GM23338 (cell line): ENCODE measurements around the gene UBASH3B. TPM values are rescaled to one million over a fixed set of nuclear protein-coding genes. Genes with fewer than 3 reads are reported as not detected.

Experiments
- ATAC-seq: fragments of 200-7000 bp; cut with Tn5 transposase; 3 replicates; pipeline ENCODE4 v1.9.1; 2020
- DNase-seq: peaks from one replicate; pipeline ENCODE4 v3.0.0-alpha.2; 2015; ENCODE audit warnings: low spot score
- H2AFZ ChIP-seq: fragments of 200-600 bp; sonication (generic); 2 replicates; pipeline ENCODE4 v1.8.0; 2016; ENCODE audit warnings: antibody characterized with exemption, mild to moderate bottlenecking, moderate library complexity
- H3F3A ChIP-seq: fragments of 200-600 bp; sonication (generic); replicated peaks from 2 replicates; pipeline ENCODE4 v1.8.0; 2017; ENCODE audit warnings: antibody characterized with exemption, mixed run types, low read depth
- H3K27ac ChIP-seq: fragments of 200-600 bp; sonication (generic); 2 replicates; pipeline ENCODE4 v1.6.1; 2016; ENCODE audit warnings: low read depth
- H3K27me3 ChIP-seq: fragments of 200-600 bp; sonication (generic); 2 replicates; pipeline ENCODE4 v1.8.0; 2016; ENCODE audit warnings: mild to moderate bottlenecking, mixed run types, moderate library complexity; ENCODE audit not compliant: insufficient read depth
- H3K36me3 ChIP-seq: fragments of 200-600 bp; sonication (generic); 2 replicates; pipeline ENCODE4 v1.8.0; 2016; ENCODE audit warnings: mild to moderate bottlenecking; ENCODE audit not compliant: insufficient read depth
- H3K4me1 ChIP-seq: fragments of 200-600 bp; sonication (generic); 2 replicates; pipeline ENCODE4 v1.8.0; 2016; ENCODE audit warnings: mild to moderate bottlenecking, moderate library complexity; ENCODE audit not compliant: insufficient read depth
- H3K4me2 ChIP-seq: fragments of 200-600 bp; sonication (generic); 2 replicates; pipeline ENCODE4 v1.7.1; 2017; ENCODE audit warnings: mixed run types
- H3K4me3 ChIP-seq: fragments of 200-600 bp; sonication (generic); 2 replicates; pipeline ENCODE4 v1.6.1; 2016; ENCODE audit warnings: mixed run types
- H3K79me2 ChIP-seq: fragments of 200-600 bp; sonication (generic); replicated peaks from 2 replicates; pipeline ENCODE4 v1.8.0; 2017; ENCODE audit warnings: mild to moderate bottlenecking; ENCODE audit not compliant: insufficient read depth
- H3K9me2 ChIP-seq: fragments of 200-600 bp; sonication (generic); 2 replicates; pipeline ENCODE4 v1.8.0; 2017; ENCODE audit not compliant: insufficient read depth
- H4K20me1 ChIP-seq: fragments of 200-600 bp; sonication (generic); replicated peaks from 2 replicates; pipeline ENCODE4 v1.8.0; 2017; ENCODE audit warnings: mild to moderate bottlenecking; ENCODE audit not compliant: insufficient read depth
- H3K27ac Mint-ChIP-seq: 2 replicates; pipeline ENCODE4 v1.8.0; 2020; ENCODE audit warnings: inconsistent platforms, mild to moderate bottlenecking, moderate library complexity, mixed read lengths
- H3K27me3 Mint-ChIP-seq: 3 replicates; pipeline ENCODE4 v1.8.0; 2022; ENCODE audit warnings: low read depth, mild to moderate bottlenecking, moderate library complexity, mixed read lengths, inconsistent platforms; ENCODE audit not compliant: insufficient read depth, poor library complexity
- H3K36me3 Mint-ChIP-seq: 3 replicates; pipeline ENCODE4 v1.8.0; 2021; ENCODE audit warnings: low read depth, mild to moderate bottlenecking, inconsistent platforms, moderate library complexity, mixed read lengths
- H3K4me1 Mint-ChIP-seq: 3 replicates; pipeline ENCODE4 v1.8.0; 2020; ENCODE audit warnings: mild to moderate bottlenecking, inconsistent platforms, mixed read lengths
- H3K4me3 Mint-ChIP-seq: 3 replicates; pipeline ENCODE4 v1.8.0; 2021; ENCODE audit warnings: moderate library complexity, mild to moderate bottlenecking, inconsistent platforms, mixed read lengths
- H3K9me3 Mint-ChIP-seq: 3 replicates; pipeline ENCODE4 v1.8.0; 2020; ENCODE audit warnings: moderate library complexity, mild to moderate bottlenecking, inconsistent platforms, mixed read lengths
- CREB1 ChIP-seq: fragments of 250-450 bp; sonication (Bioruptor Pico); IDR thresholded peaks from 2 replicates; pipeline ENCODE4 v1.5.0; 2020; ENCODE audit warnings: low read depth, mild to moderate bottlenecking, moderate library complexity
- CTCF ChIP-seq, 2 experiments: fragments of 200-600 bp in 1 of 2; sonication (generic) in 1 of 2; conservative IDR thresholded peaks; 2 replicates each; pipeline versions ENCODE4 v1.5.1 to v1.6.1; 2016 to 2017; ENCODE audit warnings: antibody characterized with exemption in 2 of 2, low read depth in 2 of 2, mild to moderate bottlenecking in 2 of 2, moderate library complexity in 1 of 2
- ETS1 ChIP-seq: IDR thresholded peaks from 2 replicates; pipeline ENCODE4 v1.6.1; 2016; ENCODE audit warnings: antibody characterized with exemption
- EZH2 ChIP-seq: fragments of 200-600 bp; sonication (generic); IDR thresholded peaks from one replicate; pipeline ENCODE4 v1.8.0; 2017; ENCODE audit warnings: antibody characterized with exemption, mild to moderate bottlenecking, low read depth; ENCODE audit not compliant: unreplicated experiment
- EZH2phosphoT487 ChIP-seq: fragments of 200-600 bp; sonication (generic); IDR thresholded peaks from one replicate; pipeline ENCODE4 v1.8.1; 2018; ENCODE audit warnings: antibody characterized with exemption; ENCODE audit not compliant: unreplicated experiment
- JUNB ChIP-seq: IDR thresholded peaks from one replicate; pipeline ENCODE4 v1.6.1; 2016; ENCODE audit warnings: antibody characterized with exemption; ENCODE audit not compliant: unreplicated experiment
- NANOG ChIP-seq: IDR thresholded peaks from 2 replicates; pipeline ENCODE4 v1.6.1; 2016; ENCODE audit warnings: antibody characterized with exemption, borderline replicate concordance
- POLR2AphosphoS5 ChIP-seq: IDR thresholded peaks from 2 replicates; pipeline ENCODE4 v1.6.1; 2016; ENCODE audit warnings: antibody characterized with exemption, low read depth
- REST ChIP-seq: IDR thresholded peaks from one replicate; pipeline ENCODE4 v1.6.1; 2018; ENCODE audit warnings: antibody characterized with exemption; ENCODE audit not compliant: unreplicated experiment
- ZNF114 ChIP-seq: fragments of 250-450 bp; sonication (Bioruptor Pico); IDR thresholded peaks from 2 replicates; pipeline ENCODE4 v1.5.0; 2020; ENCODE audit warnings: mild to moderate bottlenecking, moderate library complexity
- ZNF331 ChIP-seq: fragments of 250-450 bp; sonication (Bioruptor Pico); IDR thresholded peaks from 2 replicates; pipeline ENCODE4 v1.5.0; 2020; ENCODE audit warnings: low read depth, mild to moderate bottlenecking, moderate library complexity
- ZNF462 ChIP-seq: fragments of 250-450 bp; sonication (Bioruptor Pico); IDR thresholded peaks from 2 replicates; pipeline ENCODE4 v1.5.0; 2020; ENCODE audit warnings: mild to moderate bottlenecking, moderate library complexity
- polyA plus RNA-seq: library from polyadenylated mRNA; unstranded; fragments of >200 nt; fragmentation: Nextera tagmentation; extraction: Ambion mirVana; gene quantifications from 2 replicates; pipeline ENCODE4 v1.2.1, GENCODE V29; 2016
- total RNA-seq: library from RNA; depleted of rRNA; stranded (reverse); fragments of >200 nt; shearing (Covaris generic); gene quantifications from 2 replicates; pipeline ENCODE4 v1.2.3, GENCODE V29; 2014

UBASH3B gene
- total and polyA plus RNA-seq, 2 experiments from 2014 or later, result 2.1 to 12.0 TPM

- peaks cover 15% of the 10 kb centered on the region; the same call in 2 of the 3 replicates for H3K9me3 Mint-ChIP-seq
- Histone ChIP-seq H3K79me2 (no peaks in the 10 kb centered on the region), H3K36me3 (no peaks in the 10 kb centered on the region), H3K4me3 (no peak overlapping the region), H3K27ac (no peak overlapping the region), H3K9me2 (no peaks in the 10 kb centered on the region; the same call in 1 of the 2 replicates), H4K20me1 (no peaks in the 10 kb centered on the region), H3K4me1 (no peaks in the 10 kb centered on the region), H3F3A (no peaks in the 10 kb centered on the region), H3K27me3 (no peaks in the 10 kb centered on the region), H2AFZ (no peak overlapping the region), H3K4me2 (no peak overlapping the region)
- H3K4me1 Mint-ChIP-seq, result no peaks in the 10 kb centered on the region; the same call in 2 of the 3 replicates
- peaks cover 3% of the 10 kb centered on the region for H3K27me3 Mint-ChIP-seq
- no peaks in the 10 kb centered on the region for H3K36me3 Mint-ChIP-seq
- TF ChIP-seq CREB1 (CRISPR knock-in tag) (no peak), CTCF (conservative IDR thresholded peaks at IDR 0.05; ENCODE audit: low read depth in 2 of 2) (no peak), NANOG (no peak), ZNF331 (no peak), EZH2 (no peak), ZNF114 (no peak), EZH2phosphoT487 (no peak), ETS1 (no peak), JUNB (no peak), POLR2AphosphoS5 (no peak), ZNF462 (CRISPR knock-in tag) (no peak), REST (no peak)
- no peak overlapping the region for H3K4me3 Mint-ChIP-seq
- no peak overlapping the region for H3K27ac Mint-ChIP-seq
- no peak for ATAC-seq
- peak; percentile 5 for DNase-seq
These were observed 38.8 kb upstream of the UBASH3B start for GRCh38 chr11:122616718-122617117.
